NCI-H345 (cell line): ENCODE data around the gene PYHIN1.
"Not testable (repeated sequence)": the region's sequence is repeated elsewhere in the genome, so short reads cannot be mapped to it uniquely, and the experiment has no call there.

ENCODE experiments used
- DNase-seq: peaks from one replicate; lab custom pipeline; 2025; lab: John Stamatoyannopoulos, UW

The PYHIN1 gene

DNA sequence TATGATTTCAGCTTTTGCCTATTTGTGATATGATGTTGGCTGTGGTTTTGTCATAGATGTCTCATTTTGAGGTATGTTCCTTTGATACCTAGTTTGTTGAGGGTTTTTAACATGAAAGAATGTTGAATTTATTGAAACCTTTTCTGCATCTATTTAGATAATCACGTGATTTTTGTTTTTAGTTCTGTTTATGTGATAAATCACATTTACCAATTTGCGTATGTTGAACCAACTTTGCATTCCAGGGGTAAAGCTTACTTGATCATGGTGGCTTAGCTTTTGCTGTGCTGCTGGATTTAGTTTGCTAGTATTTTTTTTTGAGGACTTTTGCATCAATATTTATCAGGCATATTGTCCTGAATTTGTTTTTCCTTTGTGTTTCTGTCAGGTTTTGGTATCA, 51.9 kb downstream of the PYHIN1 start:
- no peak for DNase-seq

DNA sequence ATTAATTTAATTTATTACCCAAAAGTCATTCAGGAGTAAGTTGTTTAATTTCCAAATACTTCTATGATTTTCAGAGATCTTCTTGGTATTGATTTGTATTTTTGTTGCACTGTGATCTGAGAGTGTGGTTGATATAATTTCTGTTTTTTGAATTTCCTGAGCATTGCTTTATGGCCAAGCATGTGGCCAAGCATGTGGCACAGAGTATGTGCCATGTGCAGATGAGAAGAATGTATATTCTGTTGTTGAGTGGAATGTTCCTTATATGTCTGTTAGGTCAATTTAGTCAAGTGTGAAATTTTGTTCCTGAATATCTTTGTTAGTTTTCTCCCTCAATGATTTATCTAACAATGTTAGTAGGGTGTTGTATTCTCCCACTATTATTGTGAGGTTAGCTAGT, 53.0 kb downstream of the PYHIN1 start:
- no peak for DNase-seq

DNA sequence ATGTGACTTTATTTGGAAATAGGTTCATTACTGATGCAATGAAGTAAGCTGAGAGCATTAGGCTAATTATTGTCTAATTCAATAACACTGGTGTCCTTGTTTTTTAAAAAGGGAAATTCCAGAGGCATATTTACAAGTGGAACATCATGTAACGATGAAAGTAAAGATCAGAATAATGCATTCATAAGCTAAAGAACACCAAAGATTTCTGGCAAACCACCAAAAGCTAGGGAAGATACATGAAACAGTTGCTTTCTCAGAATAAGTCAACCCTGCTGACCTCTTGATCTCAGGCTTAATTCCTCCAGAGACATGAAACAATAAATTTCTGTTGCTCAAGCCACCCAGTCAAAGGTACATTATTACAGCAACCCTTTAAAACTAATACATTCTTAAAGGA, 58.1 kb downstream of the PYHIN1 start:
- DNase-seq, result no peak

DNA sequence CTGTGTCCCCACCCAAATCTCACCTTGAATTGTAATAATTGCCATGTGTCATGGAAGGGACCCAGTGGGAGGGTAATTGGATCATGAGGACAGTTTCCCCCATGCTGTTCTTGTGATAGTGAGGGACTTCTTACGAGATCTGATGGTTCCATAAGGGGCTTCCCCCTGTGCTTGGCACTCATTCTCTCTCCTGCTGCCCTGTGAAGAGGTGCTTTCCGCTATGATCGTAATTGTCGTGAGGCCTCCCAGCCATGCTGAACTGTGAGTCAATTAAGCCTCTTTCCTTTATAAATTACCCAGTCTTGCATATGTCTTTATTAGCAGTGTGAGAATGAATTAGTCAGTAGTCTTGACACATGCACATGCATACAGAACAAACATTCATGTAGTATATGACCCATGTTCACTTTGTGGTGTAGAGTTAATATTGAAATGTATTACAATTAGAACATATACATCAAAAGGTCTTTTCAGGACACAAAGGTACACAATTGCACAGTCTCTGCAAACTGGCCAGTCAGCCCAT, 61.5 kb downstream of the PYHIN1 start:
- DNase-seq, result no peak

DNA sequence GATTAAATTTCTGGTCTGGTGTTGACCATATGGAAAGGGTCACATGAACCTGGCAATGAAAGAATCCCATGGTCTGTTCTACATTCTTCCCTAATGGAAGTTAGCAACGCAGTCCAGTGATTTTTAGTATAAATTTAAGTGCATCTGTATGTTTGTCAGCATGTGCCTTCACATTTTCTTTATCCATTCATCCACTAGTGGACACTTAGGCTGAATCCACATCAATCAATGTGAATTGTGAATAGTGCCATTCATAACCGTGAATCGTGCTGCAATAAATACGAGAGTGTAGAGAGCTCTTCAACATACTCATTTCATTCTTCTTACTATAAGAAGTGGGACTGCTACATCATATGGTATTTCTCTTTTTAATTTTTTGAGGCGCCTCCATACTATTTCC, 65.6 kb downstream of the PYHIN1 start:
- DNase-seq, result no peak

DNA sequence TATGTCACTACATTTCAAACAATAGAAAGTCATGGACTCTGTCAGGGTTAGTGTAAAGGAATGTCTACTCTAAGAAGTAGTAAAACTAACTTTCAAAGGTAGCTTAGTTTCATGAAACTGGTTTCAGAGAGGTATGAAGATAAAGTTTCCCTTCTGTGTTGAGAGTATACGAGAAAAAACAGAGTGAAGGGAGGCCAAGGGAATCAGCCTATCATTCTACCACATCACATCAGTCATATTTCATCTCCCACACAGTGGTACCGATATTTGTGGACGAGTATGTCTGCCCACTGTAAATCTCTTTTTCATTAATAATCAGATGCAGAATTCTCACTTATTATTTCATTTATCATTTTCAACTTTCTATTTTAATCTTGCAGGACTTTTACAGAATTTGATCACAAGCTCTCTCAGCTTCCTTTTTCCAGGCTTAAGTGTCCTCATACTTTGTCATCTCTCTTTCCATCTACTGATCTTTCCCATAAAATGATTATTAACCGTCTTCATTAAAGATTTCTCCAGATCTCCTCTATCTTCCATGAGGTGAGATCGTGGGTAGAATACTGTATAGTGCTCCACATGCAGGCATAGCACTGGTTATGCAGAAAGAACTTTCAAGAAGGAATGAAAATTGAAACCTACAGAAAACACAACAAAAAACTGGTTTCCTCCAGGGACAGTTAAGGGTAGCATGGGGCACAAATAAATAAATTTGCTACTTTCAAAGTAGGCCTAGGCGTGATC, 66.9 kb downstream of the PYHIN1 start:
- no peak for DNase-seq

DNA sequence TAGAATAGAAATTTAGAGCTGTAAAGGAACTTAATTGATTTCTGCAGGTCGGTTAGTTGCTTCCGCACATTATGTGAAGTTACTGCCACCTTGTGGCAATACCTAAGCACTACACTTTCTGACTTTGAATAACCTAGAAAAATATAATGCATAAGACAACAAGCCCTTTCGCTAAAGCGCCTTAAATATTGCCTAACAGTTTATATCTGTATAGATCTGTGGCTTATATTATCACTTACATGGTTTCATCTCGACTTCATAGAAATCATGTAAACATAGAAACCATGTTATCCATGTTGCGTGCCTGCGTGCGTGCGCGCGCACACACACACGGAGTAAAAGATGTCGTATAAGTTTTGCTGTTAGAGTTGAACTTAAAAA, 67.4 kb downstream of the PYHIN1 start:
- peak; percentile 43 for DNase-seq

DNA sequence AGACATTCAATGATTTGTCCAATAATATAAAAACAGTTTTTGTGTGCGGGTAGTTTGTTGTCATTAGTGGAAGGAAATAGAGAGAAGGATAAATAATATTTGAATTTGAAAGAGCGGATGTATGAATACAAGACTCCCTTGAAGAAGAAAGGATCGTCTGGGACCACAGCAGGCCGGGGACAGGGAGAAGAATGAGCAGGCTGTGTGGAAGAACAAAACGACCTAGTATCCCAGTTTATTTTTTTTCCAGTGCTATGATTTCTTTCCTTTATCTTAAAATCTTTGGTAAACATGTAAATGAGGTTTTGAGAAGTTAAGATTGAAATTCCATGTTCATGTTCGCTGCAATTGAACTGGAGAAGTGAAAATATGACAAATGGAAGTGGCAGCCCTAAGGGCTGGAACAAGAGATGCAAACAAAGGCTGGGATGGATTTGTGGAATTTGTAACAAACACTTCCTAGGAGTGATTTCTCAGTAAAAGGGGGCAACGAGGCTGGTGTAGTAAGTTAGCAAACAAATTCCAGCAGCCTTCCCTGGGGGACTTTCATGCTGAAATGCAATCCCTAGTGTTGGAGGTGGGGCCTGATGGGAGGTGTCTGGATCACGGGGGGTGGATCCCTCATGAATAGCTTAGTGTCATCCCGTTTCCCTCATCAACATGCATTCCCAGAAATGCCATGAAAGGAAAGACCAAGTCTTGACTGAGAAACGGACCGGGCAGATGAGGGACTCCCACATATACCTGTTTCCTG, 68.1 kb downstream of the PYHIN1 start:
- no peak for DNase-seq

DNA sequence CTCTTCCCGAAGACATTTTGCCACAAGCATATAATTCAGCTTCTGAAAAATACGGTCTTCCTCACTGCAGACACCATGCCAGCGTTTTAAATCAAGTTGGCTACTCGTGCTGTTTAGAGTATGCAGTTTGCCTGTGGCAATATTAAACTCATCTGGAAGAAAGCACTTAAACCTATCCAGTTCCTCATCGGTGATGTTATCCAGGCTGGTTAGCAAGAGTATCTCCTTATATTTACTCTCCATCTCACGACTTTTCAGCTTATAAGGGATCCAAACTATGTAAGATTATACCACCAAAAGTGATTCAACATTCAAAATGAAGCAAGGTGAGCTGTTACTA, 68.7 kb downstream of the PYHIN1 start:
- DNase-seq, result no peak

DNA sequence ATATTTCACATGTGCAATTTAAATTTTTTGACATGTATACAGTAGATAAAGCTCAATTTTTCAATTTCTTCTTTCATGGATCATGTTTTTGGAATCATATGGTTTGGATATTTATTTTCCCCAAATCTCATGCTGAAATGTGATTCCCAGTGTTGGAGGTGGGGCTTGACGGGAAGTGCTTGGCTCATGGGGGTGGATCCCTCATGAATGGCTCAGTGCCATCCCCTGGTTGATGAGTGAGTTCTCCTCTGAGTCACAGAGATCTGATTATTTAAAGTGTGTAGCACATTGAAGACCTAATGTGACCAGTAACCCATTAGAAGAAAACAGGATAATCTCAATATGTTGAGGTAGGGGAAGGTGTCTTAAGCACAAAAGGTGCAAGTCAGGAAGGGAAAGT, 69.3 kb downstream of the PYHIN1 start:
- no peak for DNase-seq

DNA sequence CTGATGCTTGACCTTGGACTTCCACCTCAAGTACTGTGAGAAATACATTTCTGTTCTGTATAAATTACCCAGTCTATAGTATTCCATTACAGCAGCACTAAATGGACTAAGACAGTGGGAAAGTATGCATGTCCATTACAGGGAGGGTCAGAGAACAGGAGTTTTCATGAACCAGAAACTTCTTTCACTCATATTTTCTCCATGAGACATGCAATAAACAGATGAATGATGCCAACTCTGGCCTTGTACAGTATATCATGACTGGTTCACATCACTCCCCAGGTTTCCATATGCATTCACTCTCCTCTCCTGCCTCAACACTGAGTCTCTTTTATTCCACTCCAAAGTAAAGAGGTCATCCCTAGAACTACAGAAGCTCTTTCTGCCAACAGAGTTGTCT, 73.8 kb downstream of the PYHIN1 start:
- no peak for DNase-seq

DNA sequence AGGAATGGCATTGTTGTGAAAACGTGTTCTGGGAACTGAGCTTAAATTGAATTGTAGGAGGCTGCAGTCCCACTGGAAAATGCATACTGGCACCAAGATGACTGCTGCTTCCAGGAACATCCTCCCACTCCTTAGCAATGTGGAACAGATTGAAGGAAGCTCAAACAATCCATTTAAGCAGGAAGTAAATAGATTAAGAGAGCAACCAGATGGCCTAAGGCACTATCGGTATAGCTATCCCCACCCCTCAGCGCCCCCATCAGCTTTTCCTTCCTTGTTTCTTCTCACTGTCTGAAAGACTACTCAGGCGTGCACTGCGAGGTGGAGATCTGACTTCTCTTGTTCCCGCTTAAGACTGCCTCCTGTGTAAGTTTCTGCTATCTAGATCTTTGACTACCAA, 74.3 kb downstream of the PYHIN1 start:
- no peak for DNase-seq

DNA sequence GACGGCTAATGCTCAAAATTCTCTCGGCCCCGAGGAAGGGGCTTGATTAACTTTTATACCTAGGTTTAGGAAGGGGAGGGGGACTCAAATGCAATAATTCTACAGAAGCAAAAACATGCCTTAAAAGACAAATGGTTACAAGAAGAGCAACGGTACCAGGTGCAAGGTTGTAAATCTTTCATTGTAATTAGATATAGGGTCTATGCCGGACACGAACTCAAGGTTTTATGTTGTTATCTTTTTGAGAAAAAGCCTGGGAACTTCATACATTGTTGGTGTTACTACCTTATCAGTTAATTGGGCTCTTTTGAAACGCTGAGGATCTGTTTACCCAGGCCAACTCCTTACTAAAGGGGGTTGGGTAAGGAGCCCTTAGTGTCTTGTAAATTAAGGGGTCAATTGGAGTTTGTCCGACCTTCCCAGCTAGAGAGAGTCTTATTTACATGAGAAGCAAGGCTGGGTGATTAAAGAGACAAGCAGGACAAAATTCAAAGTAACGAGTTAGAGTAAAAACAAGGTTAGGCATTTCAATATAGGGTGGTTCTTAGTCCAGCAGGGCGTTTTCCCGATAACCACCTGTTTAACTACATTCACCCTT, 75.0 kb downstream of the PYHIN1 start:
- not testable (repeated sequence) for DNase-seq

DNA sequence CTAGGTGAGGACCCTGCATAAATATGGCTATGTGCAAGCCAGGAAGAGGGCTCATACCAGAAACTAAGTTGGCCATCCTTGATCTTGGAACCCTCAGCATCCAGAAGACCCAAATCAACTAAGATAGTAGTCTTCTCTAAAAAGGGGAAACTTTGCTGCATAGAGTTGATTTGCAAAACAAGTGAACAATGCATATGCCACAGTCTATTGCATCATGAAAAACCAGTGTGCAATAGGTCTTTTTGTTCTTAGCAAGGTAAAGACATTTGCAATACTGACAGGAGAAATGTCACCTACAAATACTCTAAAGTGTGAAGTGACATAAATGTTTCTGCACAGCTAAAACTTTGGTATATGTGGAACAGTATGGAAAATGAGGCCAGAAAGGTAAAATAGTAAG, 76.4 kb downstream of the PYHIN1 start:
- no peak for DNase-seq

DNA sequence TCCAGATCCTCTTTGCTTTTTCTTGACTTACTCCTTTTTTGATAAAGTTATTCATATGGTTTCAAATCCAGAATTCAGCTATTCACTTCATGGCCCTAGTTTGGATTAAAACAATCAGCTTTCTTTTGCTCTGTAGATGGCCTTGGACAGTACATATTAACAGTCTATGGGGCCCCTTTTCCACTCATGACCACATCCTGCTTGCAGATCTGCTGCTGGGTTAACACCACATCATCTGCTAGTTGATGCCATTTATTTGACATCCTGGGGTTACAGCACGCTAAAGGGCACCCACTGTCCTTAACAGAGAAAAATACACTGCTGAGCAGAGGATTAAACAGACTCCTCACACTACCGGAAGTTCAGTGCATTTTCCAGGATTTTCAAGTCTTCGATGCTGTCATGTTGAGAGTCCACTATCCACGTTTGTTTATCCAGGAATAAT, 77.4 kb downstream of the PYHIN1 start:
- DNase-seq, result no peak

DNA sequence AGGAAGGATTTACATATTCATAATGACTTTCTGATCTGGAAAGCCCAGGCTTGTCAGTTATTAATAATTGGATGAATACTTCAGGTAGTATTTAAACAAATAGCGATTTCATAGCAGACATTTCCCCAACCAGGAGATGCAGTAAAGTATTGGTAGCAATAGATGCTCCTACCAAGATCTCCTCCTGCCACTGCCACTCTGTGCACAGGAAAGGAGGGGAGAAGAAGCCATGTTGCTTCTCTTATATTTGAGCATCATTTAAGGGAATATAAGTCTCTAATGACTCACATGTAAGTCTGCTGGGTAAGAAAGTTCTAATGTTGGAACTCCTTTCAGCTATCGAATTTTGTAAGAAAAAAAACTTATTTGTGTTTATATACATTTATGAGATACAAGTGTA, 77.9 kb downstream of the PYHIN1 start:
- no peak for DNase-seq

DNA sequence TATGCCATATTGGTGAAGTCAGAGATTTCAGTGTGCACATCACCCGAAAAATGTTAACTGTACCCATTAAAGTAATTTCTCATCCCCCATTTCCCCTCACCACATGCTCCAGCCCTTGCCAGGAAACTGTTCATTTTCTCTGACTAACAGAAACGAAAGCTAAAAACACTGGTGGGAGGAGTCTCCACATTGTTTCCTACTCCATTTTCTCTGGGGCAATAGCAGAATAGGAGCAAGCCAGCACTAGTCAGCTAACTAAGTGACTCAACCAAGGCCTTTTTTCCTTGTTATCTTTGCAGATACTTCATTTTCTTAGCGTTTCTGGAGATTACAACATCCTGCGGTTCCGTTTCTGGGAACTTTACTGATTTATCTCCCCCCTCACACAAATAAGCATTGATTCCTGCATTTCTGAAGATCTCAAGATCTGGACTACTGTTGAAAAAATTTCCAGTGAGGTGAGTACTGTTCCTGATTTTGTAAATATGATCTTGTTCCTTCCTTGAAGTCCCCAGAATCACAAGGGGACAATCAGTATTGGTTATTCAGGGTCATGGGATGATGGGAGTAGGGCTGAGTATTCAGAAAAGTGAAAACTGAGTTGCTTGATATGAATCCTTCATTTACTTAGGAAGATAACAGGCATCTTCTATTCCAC, 78.5 kb downstream of the PYHIN1 start, which contains the start of gene IFI16:
IFI16 (plus strand) TSS at position 204 of the 658 bp plus-strand sequence. CDS start 4,774 bp downstream, outside the sequence.
- no peak for DNase-seq

DNA sequence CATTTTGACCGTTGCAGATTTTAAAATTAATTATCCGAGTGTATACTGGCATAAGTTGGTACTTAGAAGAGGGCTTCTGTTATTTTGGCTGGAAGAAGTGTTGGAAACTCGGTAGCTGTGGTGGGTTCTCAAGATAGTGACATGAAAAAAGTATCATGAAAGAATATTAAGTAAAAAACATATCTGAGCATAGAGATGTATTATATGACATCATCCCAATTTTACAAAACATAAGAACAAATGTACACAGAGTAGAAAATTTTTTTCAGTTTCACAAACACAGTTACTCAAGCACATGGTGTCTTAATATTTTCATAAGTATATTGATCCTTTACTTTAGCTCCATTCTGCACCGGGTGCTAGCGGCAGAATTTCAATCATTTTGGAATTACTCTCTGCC, 79.0 kb downstream of the PYHIN1 start:
- no peak for DNase-seq

DNA sequence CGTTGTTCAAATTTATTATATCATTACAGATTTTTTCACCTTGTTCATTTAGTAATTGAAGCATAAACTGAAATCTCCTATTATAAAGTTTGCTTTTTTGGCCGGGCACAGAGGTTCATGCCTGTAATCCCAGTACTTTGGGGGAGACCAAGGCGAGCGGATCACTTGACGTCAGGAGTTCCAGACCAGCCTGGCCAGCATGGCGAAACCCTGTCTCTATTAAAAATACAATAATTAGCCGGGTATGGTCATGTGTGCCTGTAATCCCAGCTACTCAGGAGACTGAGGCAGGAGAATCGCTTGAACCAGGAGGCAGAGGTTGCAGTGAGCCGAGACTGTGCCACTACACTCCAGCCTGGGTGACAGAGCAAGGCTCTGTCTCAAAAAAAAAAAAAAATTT, 79.6 kb downstream of the PYHIN1 start:
- DNase-seq, result not testable (repeated sequence)

DNA sequence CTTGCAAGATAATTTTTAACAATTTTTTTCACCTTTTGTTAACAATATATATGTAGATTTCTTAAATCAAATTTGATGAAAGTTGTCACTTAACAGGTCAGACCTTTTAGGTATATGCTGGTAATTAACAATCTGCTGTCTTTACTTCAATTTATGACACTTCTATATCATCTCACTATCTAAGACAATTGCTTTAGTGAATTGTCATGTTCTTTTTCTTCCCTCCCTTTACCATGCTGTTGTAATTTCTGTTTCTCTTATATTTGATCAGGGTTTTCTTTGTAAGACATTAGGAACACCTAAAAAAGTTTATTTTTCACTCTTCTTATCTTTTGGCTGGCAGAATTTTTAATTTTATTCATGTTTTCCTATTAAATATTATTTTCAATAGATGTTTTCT, 80.4 kb downstream of the PYHIN1 start:
- DNase-seq, result no peak

DNA sequence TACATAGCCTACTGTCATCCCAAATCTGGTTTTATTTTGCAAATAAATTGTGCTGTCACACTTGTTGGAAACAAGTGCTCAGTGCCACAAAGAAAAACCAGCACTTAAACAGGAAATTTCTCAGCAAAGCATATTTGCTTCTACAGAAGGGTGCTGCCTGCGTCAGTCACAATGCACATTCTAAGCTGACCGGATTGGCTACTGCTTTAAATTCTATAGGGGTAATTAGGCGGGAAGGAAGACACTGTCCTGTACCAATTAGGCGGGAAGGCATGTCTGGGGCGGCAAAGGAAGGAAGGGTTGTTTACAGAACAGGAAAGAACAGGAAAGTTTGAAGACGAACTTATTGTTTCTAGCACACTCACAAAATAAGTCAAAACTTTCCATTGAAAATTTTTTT, 81.1 kb downstream of the PYHIN1 start:
- DNase-seq, result no peak

DNA sequence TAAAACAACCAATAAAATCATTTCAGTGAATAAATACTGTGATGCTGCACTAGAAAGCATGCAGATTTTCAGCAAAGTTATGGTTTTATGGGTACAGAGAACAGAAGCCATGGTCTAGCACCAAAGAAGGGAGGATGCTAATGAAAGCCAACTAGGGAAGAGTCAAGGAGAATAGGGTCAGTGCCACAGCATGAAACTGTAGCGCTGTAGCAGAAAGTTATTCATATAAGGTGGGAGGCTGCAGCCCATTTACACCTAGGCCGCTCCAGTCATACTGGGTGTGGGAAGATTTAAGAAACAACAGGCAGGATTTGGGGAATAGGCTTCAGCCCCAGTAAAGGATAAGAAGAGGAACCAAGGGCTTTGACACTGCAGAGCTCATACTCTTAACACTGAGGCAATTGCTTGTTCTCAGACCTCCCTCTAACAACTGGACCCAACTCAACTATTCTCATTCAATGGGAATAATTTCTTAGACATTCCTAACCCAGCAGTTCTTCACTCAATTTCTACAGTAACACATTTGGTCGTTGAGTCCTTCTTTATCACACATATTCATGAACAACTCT, 82.7 kb downstream of the PYHIN1 start:
- DNase-seq, result no peak
